Measurements from ENCODE around the gene XYLT1. TPM values are rescaled to one million over a fixed set of nuclear protein-coding genes. Genes with fewer than 3 reads are reported as not detected.

The XYLT1 gene
- total RNA-seq, 1 experiment from 2014 or later, result not detected

- no peak for ATAC-seq
Measured at GRCh38 chr16:17356243-17356933, 114.4 kb downstream of the XYLT1 start.

GRCh38 chr16:17354685-17355084 is 116.1 kb downstream of the XYLT1 start:
- Histone ChIP-seq H3K4me3 (ENCODE audit: low read length) (no peak overlapping the region), H3F3A (ENCODE audit: low read length, unreplicated experiment) (no peaks in the 10 kb centered on the region), H3K79me2 (ENCODE audit: low read length) (no peaks in the 10 kb centered on the region), H3K36me3 (ENCODE audit: low read depth, low read length) (no peaks in the 10 kb centered on the region), H3K4me1 (ENCODE audit: insufficient read depth, low read length) (no peaks in the 10 kb centered on the region), H2AFZ (ENCODE audit: low read length) (no peak overlapping the region), H3K9ac (ENCODE audit: low read length) (no peak overlapping the region), H3K9me2 (replicated peaks; ENCODE audit: low read length) (no peaks in the 10 kb centered on the region), H3K9me3 (ENCODE audit: low read length) (no peaks in the 10 kb centered on the region), H3K27me3 (ENCODE audit: low read length) (no peaks in the 10 kb centered on the region), H3K4me2 (ENCODE audit: low read length) (no peak overlapping the region), H4K20me1 (ENCODE audit: low read length) (no peaks in the 10 kb centered on the region), H3K27ac (ENCODE audit: low read length) (no peak overlapping the region)
- intact Hi-C loops (cut with micrococcal nuclease), result no loop called here
- POLR2A ChIA-PET (ENCODE audit: unreplicated experiment), result no interaction called here
- CTCF ChIA-PET, result no interaction called here
- TF ChIP-seq EZH2 (IDR thresholded peaks at IDR 0.05; ENCODE audit: low read length, unreplicated experiment), result no peak
- TF ChIP-seq EZH2phosphoT487 (IDR thresholded peaks at IDR 0.05; ENCODE audit: borderline replicate concordance, low read length), result no peak
- TF ChIP-seq CTCF (conservative IDR thresholded peaks at IDR 0.05; ENCODE audit: low read depth, low read length), result no peak
- ATAC-seq (no peak), DNase-seq (no peak)
- no TSS peak for BruUV-seq (replicated peaks)

More at GRCh38 chr16:17356243-17356933, 114.4 kb downstream of the XYLT1 start:
- POLR2A ChIA-PET (ENCODE audit: unreplicated experiment), result no interaction called here
- BruUV-seq (replicated peaks), result no TSS peak
- no peak overlapping the region for H3K4me3 ChIP-seq (ENCODE audit: low read length)
- H3K4me2 ChIP-seq (ENCODE audit: low read length), result no peak overlapping the region
- no peak for DNase-seq
- no peaks in the 10 kb centered on the region for H4K20me1 ChIP-seq (ENCODE audit: low read length)
- H3K79me2 ChIP-seq (ENCODE audit: low read length), result no peaks in the 10 kb centered on the region
- H3K9ac ChIP-seq (ENCODE audit: low read length), result no peak overlapping the region
- H3K36me3 ChIP-seq (ENCODE audit: low read depth, low read length), result no peaks in the 10 kb centered on the region
- no peaks in the 10 kb centered on the region for H3K9me3 ChIP-seq (ENCODE audit: low read length)
- intact Hi-C loops (cut with micrococcal nuclease), result no loop called here
- CTCF ChIA-PET, result no interaction called here
- H3K9me2 ChIP-seq (replicated peaks; ENCODE audit: low read length), result no peaks in the 10 kb centered on the region
- no peaks in the 10 kb centered on the region for H3F3A ChIP-seq (ENCODE audit: low read length, unreplicated experiment)
- TF ChIP-seq EZH2 (IDR thresholded peaks at IDR 0.05; ENCODE audit: low read length, unreplicated experiment), result no peak
- TF ChIP-seq EZH2phosphoT487 (IDR thresholded peaks at IDR 0.05; ENCODE audit: borderline replicate concordance, low read length), result no peak
- TF ChIP-seq CTCF (conservative IDR thresholded peaks at IDR 0.05; ENCODE audit: low read depth, low read length), result no peak
- H2AFZ ChIP-seq (ENCODE audit: low read length), result no peak overlapping the region
- no peaks in the 10 kb centered on the region for H3K27me3 ChIP-seq (ENCODE audit: low read length)
- H3K4me1 ChIP-seq (ENCODE audit: insufficient read depth, low read length), result no peaks in the 10 kb centered on the region
- H3K27ac ChIP-seq (ENCODE audit: low read length), result no peak overlapping the region

GRCh38 chr16:17354141-17354601 is 116.6 kb downstream of the XYLT1 start:
- ATAC-seq, result no peak
- H3K9me3 ChIP-seq (ENCODE audit: low read length), result no peaks in the 10 kb centered on the region
- H4K20me1 ChIP-seq (ENCODE audit: low read length), result no peaks in the 10 kb centered on the region
- no peaks in the 10 kb centered on the region for H3F3A ChIP-seq (ENCODE audit: low read length, unreplicated experiment)
- no peak overlapping the region for H3K27ac ChIP-seq (ENCODE audit: low read length)
- no peak overlapping the region for H3K4me3 ChIP-seq (ENCODE audit: low read length)
- no peaks in the 10 kb centered on the region for H3K36me3 ChIP-seq (ENCODE audit: low read depth, low read length)
- H3K4me2 ChIP-seq (ENCODE audit: low read length), result no peak overlapping the region
- H3K79me2 ChIP-seq (ENCODE audit: low read length), result no peaks in the 10 kb centered on the region
- ChIA-PET CTCF (no interaction called here), POLR2A (ENCODE audit: unreplicated experiment) (no interaction called here)
- no peaks in the 10 kb centered on the region for H3K9me2 ChIP-seq (replicated peaks; ENCODE audit: low read length)
- BruUV-seq (replicated peaks), result no TSS peak
- no peaks in the 10 kb centered on the region for H3K27me3 ChIP-seq (ENCODE audit: low read length)
- no peak overlapping the region for H3K9ac ChIP-seq (ENCODE audit: low read length)
- intact Hi-C loops (cut with micrococcal nuclease), result no loop called here
- no peak overlapping the region for H2AFZ ChIP-seq (ENCODE audit: low read length)
- TF ChIP-seq EZH2 (IDR thresholded peaks at IDR 0.05; ENCODE audit: low read length, unreplicated experiment) (no peak), EZH2phosphoT487 (IDR thresholded peaks at IDR 0.05; ENCODE audit: borderline replicate concordance, low read length) (no peak), CTCF (conservative IDR thresholded peaks at IDR 0.05; ENCODE audit: low read depth, low read length) (no peak)
- H3K4me1 ChIP-seq (ENCODE audit: insufficient read depth, low read length), result no peaks in the 10 kb centered on the region
- no peak for DNase-seq
